Measurements from ENCODE around the gene HOXC9. TPM values are rescaled to one million over a fixed set of nuclear protein-coding genes. Genes with fewer than 3 reads are reported as not detected.

Gene HOXC9
- total RNA-seq, 1 donor: 0.86 TPM

- no peak for DNase-seq (ENCODE audit: low read depth)
- TF ChIP-seq CTCF (IDR thresholded peaks at IDR 0.05; ENCODE audit: insufficient read depth, low read depth, low read length): no peak
- H3K4me3 ChIP-seq (ENCODE audit: low read depth, low read length): peak overlapping the region; percentile 51
Observed at GRCh38 chr12:54033980-54034784, 34.2 kb downstream of the HOXC9 start.

- no peak for DNase-seq (ENCODE audit: low read depth)
- TF ChIP-seq CTCF (IDR thresholded peaks at IDR 0.05; ENCODE audit: insufficient read depth, low read depth, low read length): no peak
- H3K4me3 ChIP-seq (ENCODE audit: low read depth, low read length): no peak overlapping the region
Observed at GRCh38 chr12:54034785-54035310, 34.9 kb downstream of the HOXC9 start.

GRCh38 chr12:54035568-54036264, 35.8 kb downstream of the HOXC9 start:
- TF ChIP-seq CTCF (IDR thresholded peaks at IDR 0.05; ENCODE audit: insufficient read depth, low read depth, low read length): no peak

GRCh38 chr12:54036620-54037359, 36.8 kb downstream of the HOXC9 start:
- no peak for DNase-seq (ENCODE audit: low read depth)
- no peak for TF ChIP-seq CTCF (IDR thresholded peaks at IDR 0.05; ENCODE audit: insufficient read depth, low read depth, low read length)
- no peak overlapping the region for H3K4me3 ChIP-seq (ENCODE audit: low read depth, low read length)

More at GRCh38 chr12:54035568-54036264, 35.8 kb downstream of the HOXC9 start:
- no peak for DNase-seq (ENCODE audit: low read depth)
- no peak overlapping the region for H3K4me3 ChIP-seq (ENCODE audit: low read depth, low read length)

GRCh38 chr12:54037360-54038283, 37.7 kb downstream of the HOXC9 start:
- DNase-seq (ENCODE audit: low read depth): peak; percentile 87
- TF ChIP-seq CTCF (IDR thresholded peaks at IDR 0.05; ENCODE audit: insufficient read depth, low read depth, low read length): no peak
- no peak overlapping the region for H3K4me3 ChIP-seq (ENCODE audit: low read depth, low read length)
